Ovary (tissue), 3 donors: ENCODE measurements around the gene ELFN1.

ENCODE experiments used
- CTCF ChIP-seq, 3 donors: fragments of 450-650 bp in 2 of 3; fragments of 200-600 bp in 1 of 3; IDR thresholded peaks; one replicate each; pipeline versions ENCODE4 v1.5.1 to v1.8.0; 2016 to 2022; ENCODE audit warnings: antibody characterized with exemption in 3 of 3, mild to moderate bottlenecking in 1 of 3
- EP300 ChIP-seq: sonication (generic); formaldehyde crosslinking; IDR thresholded peaks from one replicate; pipeline ENCODE4 v1.6.1; 2017; ENCODE audit warnings: antibody characterized with exemption
- POLR2A ChIP-seq: fragments of 450-650 bp; IDR thresholded peaks from one replicate; pipeline ENCODE4 v1.6.1; 2017; ENCODE audit warnings: antibody characterized with exemption, mild to moderate bottlenecking, moderate library complexity
- donor health status: DM: no; HTN: no; CAD: no.

- TF ChIP-seq CTCF (IDR thresholded peaks at IDR 0.05) (no peak), EP300 (no peak), POLR2A (no peak)
These were observed 62.0 kb downstream of the ELFN1 start for GRCh38 chr7:1732072-1732471.
